ENCODE measurements around the gene OSTF1.

Gene OSTF1

GRCh38 chr9:75169623-75170022 lies 81.3 kb downstream of the OSTF1 start (continued):
- TF ChIP-seq, protein P1, sequence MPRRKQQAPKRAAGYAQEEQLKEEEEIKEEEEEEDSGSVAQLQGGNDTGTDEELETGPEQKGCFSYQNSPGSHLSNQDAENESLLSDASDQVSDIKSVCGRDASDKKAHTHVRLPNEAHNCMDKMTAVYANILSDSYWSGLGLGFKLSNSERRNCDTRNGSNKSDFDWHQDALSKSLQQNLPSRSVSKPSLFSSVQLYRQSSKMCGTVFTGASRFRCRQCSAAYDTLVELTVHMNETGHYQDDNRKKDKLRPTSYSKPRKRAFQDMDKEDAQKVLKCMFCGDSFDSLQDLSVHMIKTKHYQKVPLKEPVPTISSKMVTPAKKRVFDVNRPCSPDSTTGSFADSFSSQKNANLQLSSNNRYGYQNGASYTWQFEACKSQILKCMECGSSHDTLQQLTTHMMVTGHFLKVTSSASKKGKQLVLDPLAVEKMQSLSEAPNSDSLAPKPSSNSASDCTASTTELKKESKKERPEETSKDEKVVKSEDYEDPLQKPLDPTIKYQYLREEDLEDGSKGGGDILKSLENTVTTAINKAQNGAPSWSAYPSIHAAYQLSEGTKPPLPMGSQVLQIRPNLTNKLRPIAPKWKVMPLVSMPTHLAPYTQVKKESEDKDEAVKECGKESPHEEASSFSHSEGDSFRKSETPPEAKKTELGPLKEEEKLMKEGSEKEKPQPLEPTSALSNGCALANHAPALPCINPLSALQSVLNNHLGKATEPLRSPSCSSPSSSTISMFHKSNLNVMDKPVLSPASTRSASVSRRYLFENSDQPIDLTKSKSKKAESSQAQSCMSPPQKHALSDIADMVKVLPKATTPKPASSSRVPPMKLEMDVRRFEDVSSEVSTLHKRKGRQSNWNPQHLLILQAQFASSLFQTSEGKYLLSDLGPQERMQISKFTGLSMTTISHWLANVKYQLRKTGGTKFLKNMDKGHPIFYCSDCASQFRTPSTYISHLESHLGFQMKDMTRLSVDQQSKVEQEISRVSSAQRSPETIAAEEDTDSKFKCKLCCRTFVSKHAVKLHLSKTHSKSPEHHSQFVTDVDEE (CRISPR knock-in tag; IDR thresholded peaks at IDR 0.05), result no peak
- TF ChIP-seq TOX (CRISPR knock-in tag; IDR thresholded peaks at IDR 0.05; ENCODE audit: borderline replicate concordance) (no peak), ZNF8 (CRISPR knock-in tag; IDR thresholded peaks at IDR 0.05) (no peak)

DNA sequence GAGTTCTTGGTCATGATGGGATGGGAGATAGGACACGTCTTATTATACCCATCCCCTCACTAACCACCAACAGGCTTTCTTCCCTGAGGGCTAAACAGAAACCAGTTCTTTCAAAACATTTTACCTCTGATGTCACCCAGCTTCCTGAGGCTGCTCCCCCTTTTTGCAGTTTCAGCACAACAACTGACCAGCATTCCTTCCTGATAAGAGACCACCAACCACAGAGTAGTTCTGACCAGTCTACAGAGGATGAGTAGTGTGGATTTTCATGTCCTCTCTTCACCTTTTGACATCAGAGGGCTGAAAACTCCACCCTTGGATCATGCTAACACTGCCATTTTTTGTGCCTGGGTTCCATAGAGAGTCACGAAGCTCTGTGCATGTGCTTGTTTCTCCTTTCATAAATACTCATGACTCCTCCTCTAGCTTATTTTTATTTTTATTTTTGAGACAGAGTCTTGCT lies 82.6 kb downstream of the OSTF1 start:
- TF ChIP-seq BACH2 (CRISPR knock-in tag; IDR thresholded peaks at IDR 0.05; ENCODE audit: borderline replicate concordance) (no peak), CREB5 (CRISPR knock-in tag; IDR thresholded peaks at IDR 0.05; ENCODE audit: low read depth) (no peak), ZFP3 (CRISPR knock-in tag; IDR thresholded peaks at IDR 0.05) (no peak), ARNTL (CRISPR knock-in tag; IDR thresholded peaks at IDR 0.05; ENCODE audit: borderline replicate concordance, low read depth) (no peak), ZC3H10 (CRISPR knock-in tag; IDR thresholded peaks at IDR 0.05) (no peak), ZNF565 (CRISPR knock-in tag; conservative IDR thresholded peaks at IDR 0.05; ENCODE audit: low read depth) (no peak), ZNF70 (CRISPR knock-in tag; IDR thresholded peaks at IDR 0.05) (no peak), CSDC2 (CRISPR knock-in tag; IDR thresholded peaks at IDR 0.05) (no peak)
- TF ChIP-seq, protein P2, sequence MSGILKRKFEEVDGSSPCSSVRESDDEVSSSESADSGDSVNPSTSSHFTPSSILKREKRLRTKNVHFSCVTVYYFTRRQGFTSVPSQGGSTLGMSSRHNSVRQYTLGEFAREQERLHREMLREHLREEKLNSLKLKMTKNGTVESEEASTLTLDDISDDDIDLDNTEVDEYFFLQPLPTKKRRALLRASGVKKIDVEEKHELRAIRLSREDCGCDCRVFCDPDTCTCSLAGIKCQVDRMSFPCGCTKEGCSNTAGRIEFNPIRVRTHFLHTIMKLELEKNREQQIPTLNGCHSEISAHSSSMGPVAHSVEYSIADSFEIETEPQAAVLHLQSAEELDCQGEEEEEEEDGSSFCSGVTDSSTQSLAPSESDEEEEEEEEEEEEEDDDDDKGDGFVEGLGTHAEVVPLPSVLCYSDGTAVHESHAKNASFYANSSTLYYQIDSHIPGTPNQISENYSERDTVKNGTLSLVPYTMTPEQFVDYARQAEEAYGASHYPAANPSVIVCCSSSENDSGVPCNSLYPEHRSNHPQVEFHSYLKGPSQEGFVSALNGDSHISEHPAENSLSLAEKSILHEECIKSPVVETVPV (CRISPR knock-in tag; IDR thresholded peaks at IDR 0.05), result no peak
- ATAC-seq, result no peak

DNA sequence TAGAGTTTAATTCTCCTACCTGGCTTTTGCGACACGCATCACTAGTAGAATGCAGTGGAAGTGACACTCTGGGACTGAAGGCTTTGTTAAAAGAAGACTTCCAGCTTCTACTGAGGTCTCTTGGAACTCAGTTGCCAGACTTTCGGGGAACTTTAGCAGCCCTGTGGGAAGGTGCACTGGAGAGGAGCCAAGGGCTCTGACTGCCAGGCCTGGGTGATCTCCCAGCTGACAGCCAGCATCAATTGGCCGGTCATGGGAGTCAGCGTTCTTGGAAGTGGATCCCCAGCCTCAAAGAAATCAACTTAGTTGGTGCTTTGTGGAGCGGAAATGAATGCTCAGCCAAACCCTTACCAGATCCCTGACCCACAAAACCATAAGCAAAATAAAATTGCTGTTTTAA lies 87.1 kb downstream of the OSTF1 start:
- TF ChIP-seq CSDC2 (CRISPR knock-in tag; IDR thresholded peaks at IDR 0.05) (no peak), RARB (CRISPR knock-in tag; IDR thresholded peaks at IDR 0.05) (no peak), TOX (CRISPR knock-in tag; IDR thresholded peaks at IDR 0.05; ENCODE audit: borderline replicate concordance) (no peak), ZC3H10 (CRISPR knock-in tag; IDR thresholded peaks at IDR 0.05) (no peak), ISL1 (CRISPR knock-in tag; IDR thresholded peaks at IDR 0.05) (no peak), ZFP3 (CRISPR knock-in tag; IDR thresholded peaks at IDR 0.05) (no peak), TCF4 (CRISPR knock-in tag; IDR thresholded peaks at IDR 0.05; ENCODE audit: borderline replicate concordance) (no peak), OSR1 (CRISPR knock-in tag; IDR thresholded peaks at IDR 0.05) (no peak), PATZ1 (CRISPR knock-in tag; IDR thresholded peaks at IDR 0.05; ENCODE audit: borderline replicate concordance) (no peak), SNAI2 (CRISPR knock-in tag; IDR thresholded peaks at IDR 0.05) (no peak), ARNTL (CRISPR knock-in tag; IDR thresholded peaks at IDR 0.05; ENCODE audit: borderline replicate concordance, low read depth) (no peak), BACH2 (CRISPR knock-in tag; IDR thresholded peaks at IDR 0.05; ENCODE audit: borderline replicate concordance) (no peak), CREB5 (CRISPR knock-in tag; IDR thresholded peaks at IDR 0.05; ENCODE audit: low read depth) (no peak), PPARA (CRISPR knock-in tag; IDR thresholded peaks at IDR 0.05; ENCODE audit: borderline replicate concordance) (no peak)
- TF ChIP-seq, protein P2 (CRISPR knock-in tag; IDR thresholded peaks at IDR 0.05), result no peak
- TF ChIP-seq, protein P1 (CRISPR knock-in tag; IDR thresholded peaks at IDR 0.05), result no peak
- no peak for ATAC-seq
